Measurements from ENCODE around the gene KIRREL3.

The KIRREL3 gene

DNA sequence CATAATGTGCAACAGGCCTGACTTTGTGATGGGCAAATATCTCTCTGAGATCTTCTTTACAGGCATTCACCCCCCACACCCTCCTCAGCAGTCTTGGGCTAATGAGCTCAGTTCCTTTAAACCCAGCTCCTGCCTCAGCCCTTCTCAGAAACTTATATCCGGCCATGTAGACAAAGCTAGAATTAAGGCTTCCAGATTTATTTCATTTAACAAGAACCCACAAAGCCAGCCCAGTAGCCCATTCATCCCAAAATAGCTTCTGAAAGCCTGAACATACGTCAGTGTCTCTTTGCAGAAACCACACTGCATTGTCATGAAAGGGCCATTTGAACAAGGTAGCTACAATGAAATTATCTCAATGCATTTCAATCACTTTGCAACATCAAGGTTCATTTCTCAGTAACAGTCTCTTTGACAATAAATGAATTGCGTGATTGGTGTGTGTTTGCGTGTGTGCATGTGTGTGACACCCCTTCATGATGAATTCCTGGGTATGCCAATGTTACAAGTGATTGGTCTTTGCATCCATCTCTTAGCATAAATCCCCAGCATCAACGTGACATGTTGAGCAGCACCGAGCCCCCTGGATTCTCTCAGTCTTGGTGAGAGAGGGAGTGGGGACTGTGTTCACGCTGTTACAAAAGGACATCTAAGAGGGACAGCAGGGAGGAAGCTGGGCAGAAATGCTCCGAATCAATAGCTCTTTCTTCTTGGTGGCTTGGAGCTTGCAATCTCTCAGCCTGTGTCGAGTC, 299.6 kb downstream of the KIRREL3 start:
- no peak for DNase-seq

DNA sequence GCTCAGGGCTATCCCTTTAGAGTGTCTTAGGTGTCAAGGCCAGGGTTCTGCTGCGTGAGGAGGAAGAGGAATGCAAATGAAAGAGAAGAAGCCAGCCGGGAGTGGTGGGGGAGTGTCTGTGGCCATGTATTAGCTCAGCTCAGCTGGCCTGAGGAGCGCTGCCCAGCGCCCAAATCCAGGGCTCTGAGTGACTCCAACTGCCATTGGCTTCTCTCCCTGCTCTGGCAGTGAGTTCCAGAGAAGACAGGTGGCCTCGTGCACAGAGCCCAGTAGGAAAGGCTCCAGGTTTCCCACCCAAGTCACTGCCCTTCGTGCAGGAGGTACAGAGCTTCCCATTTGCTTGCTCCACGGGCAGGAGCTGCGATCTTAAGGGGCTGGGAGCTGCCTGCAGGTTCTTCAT, 302.0 kb downstream of the KIRREL3 start:
- DNase-seq, result no peak

DNA sequence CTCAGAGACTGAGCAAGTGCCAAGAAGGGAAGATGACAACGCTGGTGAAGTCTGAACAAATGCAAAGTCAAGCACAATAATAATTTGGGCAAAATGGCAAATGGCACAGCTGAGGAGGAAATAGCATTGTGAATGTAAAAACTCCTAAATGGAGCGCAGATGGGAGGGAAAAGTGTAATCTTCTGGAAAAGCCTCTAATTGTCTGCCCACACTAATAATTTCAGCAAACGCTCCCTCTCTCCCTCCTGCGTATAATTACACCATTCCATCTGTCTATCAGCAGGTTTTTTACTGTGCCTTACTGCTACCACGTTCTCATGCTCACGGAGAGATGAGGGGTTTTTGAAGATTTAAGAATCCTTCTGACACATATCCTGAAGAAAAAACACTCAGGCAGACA, 302.6 kb downstream of the KIRREL3 start:
- no peak for DNase-seq

DNA sequence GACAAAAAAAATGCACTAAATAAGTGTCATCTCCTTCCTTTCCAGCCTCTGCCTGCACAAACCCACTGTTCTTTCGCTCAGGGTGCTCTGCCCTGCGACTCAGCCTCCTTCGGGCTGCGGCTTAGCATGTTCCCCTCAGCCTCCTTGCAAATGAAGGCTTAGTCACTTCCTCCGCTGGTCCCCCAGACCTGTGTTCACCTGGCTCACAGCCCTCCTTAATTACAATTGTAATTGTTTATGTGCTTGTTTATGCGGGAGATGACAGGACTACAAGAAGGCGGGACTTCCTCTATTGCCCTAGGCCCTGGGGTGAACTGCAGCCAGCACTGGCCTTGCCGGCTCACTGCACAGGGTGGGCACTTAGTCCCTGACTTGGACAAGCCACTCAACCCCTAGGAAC, 303.6 kb downstream of the KIRREL3 start:
- DNase-seq, result no peak

DNA sequence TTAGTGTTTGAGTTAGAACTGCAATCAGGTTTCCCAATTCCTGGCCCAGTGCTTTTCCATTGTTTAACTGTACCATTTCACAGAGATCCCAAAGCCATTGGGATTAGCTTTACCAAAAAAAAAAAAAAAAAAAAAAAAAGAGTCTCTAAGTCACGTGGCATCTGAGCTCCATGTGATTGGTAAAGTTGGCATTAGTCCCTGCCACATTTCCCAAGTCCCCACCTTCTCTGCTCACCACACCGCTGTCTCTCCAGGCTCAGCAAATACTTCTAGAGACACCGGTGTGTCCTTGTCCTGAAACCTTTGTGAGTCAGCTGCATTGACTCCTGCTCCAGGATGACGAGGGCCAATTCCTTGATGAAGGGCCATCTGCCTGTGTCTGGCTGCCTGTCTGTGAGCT, 305.3 kb downstream of the KIRREL3 start:
- no peak for DNase-seq

DNA sequence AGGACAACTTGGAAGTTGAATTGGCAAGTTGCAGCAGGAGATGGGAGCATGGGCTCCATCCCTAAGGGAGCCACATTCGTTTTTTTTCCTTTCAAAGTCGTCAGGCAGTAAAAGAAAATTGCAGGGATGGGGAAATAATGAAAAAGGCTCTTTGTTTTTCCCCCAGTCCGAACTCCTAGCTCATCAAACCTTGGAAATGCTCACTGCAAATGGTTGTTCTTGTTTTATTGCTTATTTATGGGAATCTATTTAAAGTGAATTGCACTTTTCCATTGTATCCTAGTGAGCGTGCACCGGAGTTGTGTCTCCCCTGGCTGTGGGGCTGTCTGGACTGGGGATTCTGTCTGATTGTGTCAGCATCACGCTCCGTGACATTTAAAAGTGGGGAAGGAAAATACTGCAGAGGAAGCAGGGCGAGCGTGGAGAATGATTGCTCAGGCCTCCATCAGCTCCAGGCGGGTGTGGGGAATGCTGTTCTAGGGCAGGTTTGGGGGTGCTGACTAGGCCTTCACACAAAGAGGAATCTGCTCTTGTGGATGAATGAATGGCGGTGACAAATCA, 306.4 kb downstream of the KIRREL3 start:
- DNase-seq, result no peak

DNA sequence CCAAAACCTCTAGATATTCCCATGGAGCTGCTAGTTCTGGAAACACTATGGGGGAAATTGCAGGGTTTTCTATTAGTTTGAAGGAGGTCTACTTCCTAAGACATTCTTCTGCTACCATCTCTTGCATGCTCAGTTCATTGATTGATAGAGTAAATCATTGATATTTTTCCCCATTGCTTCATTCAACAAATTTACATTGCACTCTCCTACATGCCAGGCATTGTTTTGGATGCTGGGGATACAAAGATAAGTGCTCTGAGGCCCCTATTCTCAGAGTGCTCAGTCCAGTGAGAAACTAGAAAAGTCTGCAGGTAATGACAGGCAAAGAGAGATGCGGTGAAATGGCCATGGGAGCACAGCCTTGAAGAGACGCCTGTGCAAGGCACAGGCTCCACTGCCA, 313.1 kb downstream of the KIRREL3 start:
- no peak for DNase-seq

DNA sequence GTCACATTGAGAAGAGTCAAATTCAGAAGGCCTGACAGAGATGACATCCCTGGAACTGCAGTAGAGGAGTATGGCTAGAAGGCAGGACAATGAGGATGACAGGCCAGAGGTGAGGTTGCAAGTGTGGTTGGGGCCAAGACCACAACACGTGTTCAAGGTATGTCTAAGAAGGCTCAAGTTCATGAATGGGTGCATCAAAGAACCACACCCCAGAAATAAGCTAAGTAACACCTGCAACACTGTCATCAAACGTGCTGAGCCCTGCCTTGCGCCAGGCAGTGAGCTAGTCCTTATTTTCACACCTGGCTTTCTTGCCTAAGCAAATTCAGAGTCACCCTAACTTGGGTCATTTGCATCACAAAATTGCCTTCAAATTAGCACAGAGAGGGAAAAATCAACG, 313.6 kb downstream of the KIRREL3 start:
- DNase-seq, result no peak

DNA sequence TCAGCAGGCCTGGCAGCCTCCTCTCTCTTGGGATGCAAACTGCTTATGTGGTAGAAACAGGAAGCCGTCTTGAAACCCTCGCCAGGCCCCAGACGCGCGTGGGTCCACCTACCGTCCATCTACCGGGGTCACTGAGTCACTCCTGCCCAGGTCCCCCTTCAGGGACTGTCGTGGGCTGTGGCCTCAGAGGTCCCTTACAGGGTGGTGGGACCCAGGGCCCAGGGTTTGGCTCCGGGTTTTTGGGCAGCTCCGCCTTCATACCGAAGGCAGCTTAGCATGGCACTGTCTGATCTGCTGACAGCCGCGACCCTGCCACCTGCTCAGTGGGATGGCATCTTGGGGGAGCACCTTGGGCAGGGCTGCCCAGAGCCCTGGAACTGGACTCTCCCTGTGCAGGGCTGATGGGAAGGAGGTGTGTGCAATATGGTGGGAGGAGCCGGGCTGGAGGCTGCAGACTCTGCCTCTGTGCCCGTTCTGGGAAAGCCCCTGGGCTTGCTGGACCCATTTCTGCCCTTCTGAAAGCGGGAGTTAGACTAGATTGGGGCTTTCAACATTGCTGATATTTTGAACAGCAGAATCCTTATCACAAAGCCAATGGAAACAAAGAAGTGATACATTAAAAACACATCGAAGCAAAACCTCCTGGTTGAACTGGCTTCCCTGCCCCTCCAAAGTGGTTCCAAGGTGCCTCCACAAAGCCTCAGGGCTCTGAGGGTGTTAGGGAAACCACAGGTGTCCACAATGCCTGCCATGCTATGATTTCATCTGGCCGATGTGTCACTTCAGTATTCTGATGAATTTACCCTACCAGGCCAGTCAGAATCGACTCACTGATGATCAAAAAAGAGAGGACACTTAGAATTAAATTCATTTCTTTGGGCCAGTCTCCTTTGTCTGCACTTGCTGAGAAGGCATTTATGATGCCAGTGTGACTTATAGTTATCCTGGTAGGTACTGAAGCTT, 316.5 kb downstream of the KIRREL3 start:
- no peak for DNase-seq

DNA sequence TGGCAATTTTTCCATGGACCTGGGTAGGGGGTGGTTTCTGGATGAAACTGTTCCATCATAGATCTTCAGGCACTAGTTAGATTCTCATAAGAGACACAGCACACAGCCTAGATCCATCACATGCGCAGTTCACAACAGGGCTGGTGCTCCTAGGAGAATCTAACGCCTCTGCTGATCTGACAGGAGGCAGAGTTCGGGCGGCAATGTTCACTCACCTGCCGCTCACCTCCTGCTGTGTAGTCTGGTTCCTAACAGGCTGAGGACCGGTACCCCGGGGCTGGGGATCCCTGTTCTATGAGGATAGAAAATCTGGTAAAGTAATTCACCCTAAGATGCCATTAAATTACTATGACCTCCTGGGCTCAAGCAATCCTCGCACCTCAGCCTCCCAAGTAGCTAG, 318.0 kb downstream of the KIRREL3 start:
- no peak for DNase-seq

DNA sequence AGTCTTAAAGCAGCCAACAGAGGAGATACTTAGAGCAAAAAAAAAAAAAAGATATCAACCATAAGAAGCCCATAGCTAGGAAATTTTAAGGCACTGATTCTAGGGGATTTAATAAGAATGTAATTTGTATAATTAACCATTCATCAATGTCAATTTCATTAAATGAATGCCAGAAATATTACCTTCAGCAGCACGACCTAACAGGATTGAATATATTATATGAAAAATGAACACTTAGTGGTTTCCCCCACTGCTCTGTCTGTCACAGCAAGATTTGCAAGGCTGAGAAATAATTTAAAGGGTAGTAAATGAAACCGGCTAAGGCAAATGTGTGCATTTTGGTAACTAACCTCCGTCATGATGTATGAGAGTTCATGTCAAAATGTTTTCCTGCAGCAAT, 319.9 kb downstream of the KIRREL3 start:
- DNase-seq, result no peak

DNA sequence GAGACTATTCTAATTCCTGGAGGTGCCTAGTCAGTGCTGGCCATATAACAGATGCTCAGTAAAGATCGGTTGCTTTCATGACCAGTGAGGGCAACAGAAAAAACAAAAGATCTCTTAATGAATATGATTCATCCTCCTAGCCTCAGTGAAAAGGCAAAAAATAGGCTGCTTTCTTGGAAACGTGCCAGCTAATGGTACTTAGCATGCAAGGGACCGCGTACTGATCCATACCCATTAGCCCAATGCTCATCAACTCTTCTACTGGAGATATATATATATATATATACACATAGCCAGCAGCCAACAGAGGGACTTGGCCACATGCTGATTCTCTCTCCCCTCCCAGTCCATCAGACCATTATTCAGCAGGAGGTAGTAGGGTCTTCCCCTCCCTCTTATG, 320.4 kb downstream of the KIRREL3 start:
- no peak for DNase-seq

DNA sequence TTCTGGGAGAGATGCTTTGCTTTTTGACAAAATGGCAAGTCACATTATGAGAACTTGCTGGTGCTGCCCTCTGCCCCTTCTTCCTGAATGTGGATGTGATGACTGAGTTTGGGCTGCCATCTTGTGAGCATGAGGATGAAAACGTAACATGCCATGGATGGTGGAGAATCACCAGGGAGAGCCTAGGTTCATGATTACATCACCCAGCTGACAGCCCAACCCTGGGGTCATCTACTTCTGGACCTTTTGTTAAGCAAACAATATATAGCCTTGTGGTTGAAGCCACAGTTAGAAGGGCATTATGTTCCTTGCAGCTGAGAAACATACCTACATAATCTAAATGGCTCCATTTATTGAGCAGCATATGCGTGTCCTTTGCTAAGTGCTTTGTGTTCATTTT, 321.5 kb downstream of the KIRREL3 start:
- DNase-seq, result no peak

DNA sequence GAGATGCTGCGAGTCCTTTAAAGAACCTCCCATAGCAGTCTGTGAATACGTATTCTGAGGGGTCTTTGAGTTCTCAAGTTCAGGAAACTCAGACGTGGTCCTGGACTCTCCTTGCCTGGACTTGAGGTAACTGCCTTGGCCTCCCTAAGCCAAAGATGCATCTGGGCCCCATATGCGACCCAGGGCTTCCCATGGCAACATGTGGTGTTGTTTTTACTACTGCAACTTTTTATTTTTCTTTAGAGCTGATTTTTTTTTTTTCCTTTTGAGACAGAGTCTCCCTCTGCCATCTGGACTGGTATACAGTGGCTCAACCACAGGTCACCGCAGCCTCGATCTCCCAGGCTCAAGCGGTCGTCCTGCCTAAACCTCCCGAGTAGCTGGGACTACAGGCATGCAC, 324.0 kb downstream of the KIRREL3 start:
- no peak for DNase-seq

DNA sequence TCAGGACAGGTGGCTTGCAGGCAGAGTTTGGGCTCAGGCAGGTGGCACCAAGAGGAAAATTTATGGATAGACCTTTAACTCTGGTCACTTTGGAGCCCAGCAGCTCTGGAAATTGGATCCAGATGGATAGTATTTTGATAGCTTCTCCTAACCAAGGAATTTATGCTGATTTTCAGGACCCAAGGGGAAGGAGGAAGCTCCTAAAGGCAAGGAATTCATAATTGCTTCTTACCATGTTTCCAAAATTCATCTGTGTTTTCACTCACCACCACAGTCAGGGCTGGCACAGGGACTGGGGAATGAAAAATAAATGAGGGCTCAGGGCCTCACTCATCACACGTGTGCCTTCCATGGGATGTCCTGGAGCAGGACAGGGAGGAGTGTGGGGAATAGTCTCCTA, 327.3 kb downstream of the KIRREL3 start:
- no peak for DNase-seq

DNA sequence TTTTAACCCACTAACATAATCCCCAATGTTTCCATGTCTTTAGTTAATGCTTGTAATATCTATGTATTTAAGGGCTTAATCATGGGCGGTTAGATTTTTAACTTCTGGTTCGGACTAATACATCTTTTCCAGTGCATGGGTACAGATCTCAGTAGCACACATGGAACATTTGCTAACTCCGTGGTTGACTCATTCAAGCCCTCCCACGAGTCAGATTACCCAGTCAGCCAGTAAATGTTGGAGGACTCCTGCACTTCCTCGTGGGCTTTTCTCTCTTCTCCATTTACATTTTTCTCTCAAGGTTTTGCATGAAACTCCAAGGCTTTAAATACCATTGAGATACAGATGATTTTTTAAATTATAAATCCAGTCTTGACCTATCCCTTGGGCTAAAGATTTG, 331.2 kb downstream of the KIRREL3 start:
- DNase-seq, result no peak

DNA sequence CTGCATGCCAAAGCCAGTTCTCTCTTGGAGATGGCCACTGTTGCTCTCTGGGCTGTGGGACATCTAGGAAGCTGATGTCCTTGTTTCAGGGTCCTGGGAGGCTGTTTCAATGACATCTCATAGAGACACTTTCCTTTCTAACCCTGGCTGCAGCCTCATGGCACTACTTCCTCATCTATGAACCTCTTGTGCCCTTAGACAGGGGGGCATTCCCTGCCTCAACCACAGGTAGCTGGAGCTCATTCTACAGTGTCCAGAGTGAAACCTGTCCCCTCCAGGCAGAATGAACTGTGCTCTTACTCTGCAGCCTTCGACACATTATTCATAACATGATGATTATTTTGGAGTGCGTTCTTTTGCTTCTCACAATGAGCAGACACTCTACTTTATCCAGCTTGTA, 335.9 kb downstream of the KIRREL3 start:
- DNase-seq, result no peak

DNA sequence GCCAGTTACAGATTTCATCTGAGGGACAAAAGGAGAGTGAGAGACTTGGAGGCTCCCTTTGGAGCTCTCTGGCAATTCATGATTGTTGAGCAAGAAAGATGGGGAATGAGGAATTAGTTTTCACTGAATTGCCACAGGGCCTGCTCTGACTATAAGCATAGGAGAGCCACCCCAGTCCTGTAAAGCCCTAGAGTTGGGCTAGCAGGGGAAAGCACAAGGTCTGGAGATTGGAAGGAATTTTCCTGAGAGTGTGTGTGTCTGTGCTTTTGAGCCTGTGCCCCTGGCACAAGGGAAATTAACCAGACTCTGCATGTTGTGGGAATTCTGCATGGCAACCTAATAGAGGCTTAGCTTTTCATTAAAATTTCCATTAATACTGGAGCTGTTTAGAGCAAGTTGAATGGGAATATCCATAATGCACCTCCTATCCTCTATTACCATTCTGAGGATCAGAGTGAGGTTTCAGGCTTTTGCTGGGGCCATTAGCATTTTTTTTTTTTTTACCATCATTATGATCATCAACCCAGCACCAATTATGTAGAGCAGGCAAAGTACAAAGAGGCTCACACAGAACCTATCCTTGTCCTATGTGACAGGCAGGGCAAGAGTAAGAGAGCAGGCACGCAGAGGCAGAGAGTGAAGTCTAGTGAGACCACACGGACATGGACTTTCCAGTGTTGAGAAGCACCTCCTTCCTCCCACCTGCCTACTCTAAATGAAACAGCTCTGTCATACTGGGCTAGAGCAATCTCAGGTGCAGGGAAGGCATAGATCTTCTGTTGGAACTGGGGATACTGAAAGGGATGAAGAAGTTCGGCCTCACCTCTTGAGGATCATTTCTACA, 336.6 kb downstream of the KIRREL3 start:
- DNase-seq, result no peak

DNA sequence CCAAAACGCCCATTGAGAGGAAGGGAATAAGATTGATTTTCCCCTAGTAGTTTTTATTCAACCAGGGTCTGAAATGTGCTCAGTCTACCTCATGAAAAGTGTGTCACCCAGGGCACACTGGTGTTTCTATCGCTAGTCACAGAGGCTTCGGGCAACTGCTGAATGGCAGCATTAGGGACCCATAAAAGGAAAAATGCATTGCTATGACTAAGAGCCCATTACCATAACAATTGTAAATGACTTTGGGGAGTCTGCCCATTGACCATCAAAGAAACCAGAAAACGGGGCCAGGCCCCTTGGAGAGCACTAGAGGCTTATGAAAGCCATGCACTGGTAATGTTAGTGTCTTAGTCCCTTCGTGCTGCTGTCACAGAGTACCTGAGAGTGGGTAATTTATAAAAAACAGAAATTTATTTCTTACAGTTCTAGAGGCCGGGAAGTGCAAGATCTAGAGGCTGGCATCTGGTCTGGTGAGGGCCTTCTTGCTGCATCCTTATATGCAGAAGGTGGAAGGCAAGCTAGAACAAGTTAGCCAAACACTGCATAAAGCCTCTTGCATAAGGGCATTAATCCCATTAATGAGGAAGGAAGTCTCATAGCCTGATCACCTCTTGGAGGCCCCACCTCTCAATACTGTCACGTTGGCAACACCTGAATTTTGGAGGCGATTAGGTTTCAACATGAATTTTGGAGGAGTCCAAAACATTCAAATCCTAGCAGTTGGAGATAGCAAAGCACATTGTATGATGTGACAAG, 338.4 kb downstream of the KIRREL3 start:
- no peak for DNase-seq

DNA sequence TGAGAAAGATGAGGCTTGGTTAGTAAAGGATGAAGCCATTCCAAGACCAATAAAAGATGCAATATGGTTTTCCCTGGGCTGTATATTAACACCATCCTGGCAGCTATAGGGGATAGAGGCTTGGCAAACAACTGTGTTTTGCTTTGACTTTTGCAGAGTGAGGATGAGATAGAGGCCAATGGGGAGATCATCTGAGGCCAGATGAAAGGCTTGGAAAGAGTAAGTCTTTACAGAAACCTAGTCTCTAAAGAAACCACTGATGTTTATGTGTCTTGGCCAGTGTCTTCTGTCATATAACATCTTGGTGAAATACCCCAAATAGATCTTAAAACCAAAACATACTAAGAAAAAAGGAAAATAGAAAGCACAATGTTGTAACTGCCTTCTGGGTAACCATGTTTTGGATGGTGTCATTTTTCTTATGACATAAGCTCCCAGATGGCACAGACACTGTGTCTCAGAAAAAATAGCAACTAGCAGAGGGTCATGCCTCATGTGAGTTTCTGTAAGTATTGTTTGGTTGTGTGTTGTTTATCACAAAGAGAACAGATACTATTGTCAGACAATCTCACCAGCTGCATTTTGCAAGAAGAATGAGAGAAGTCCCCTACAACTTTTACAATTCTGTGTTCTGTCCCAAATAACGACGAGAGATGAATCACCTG, 339.7 kb downstream of the KIRREL3 start:
- no peak for DNase-seq

DNA sequence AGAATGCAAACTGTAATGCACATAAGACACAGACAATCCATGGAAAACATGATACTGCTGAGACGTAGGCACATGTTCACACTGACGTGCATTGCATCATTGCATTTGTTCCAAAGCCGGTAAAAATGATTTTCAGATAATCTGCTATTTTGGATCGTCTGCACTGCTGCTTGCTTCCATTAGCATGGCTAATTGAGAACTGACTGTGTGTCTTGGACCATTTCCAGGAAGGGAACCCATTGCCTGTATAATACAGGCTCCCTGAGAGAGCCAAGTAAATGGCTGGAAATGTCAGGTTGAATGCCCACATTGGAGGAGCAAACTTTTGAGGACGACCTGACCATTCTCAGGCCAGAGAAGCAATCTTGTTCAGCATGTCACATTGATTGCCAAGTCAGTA, 340.2 kb downstream of the KIRREL3 start:
- no peak for DNase-seq
